GM23338 (cell line): ENCODE measurements around the gene PPP2R2B. TPM values are rescaled to one million over a fixed set of nuclear protein-coding genes. Genes with fewer than 3 reads are reported as not detected.

Experiments
- ATAC-seq: fragments of 200-7000 bp; cut with Tn5 transposase; 3 replicates; pipeline ENCODE4 v1.9.1; 2020
- DNase-seq: peaks from one replicate; pipeline ENCODE4 v3.0.0-alpha.2; 2015; ENCODE audit warnings: low spot score
- H2AFZ ChIP-seq: fragments of 200-600 bp; sonication (generic); 2 replicates; pipeline ENCODE4 v1.8.0; 2016; ENCODE audit warnings: antibody characterized with exemption, mild to moderate bottlenecking, moderate library complexity
- H3F3A ChIP-seq: fragments of 200-600 bp; sonication (generic); replicated peaks from 2 replicates; pipeline ENCODE4 v1.8.0; 2017; ENCODE audit warnings: antibody characterized with exemption, mixed run types, low read depth
- H3K27ac ChIP-seq: fragments of 200-600 bp; sonication (generic); 2 replicates; pipeline ENCODE4 v1.6.1; 2016; ENCODE audit warnings: low read depth
- H3K27me3 ChIP-seq: fragments of 200-600 bp; sonication (generic); 2 replicates; pipeline ENCODE4 v1.8.0; 2016; ENCODE audit warnings: mild to moderate bottlenecking, mixed run types, moderate library complexity; ENCODE audit not compliant: insufficient read depth
- H3K36me3 ChIP-seq: fragments of 200-600 bp; sonication (generic); 2 replicates; pipeline ENCODE4 v1.8.0; 2016; ENCODE audit warnings: mild to moderate bottlenecking; ENCODE audit not compliant: insufficient read depth
- H3K4me1 ChIP-seq: fragments of 200-600 bp; sonication (generic); 2 replicates; pipeline ENCODE4 v1.8.0; 2016; ENCODE audit warnings: mild to moderate bottlenecking, moderate library complexity; ENCODE audit not compliant: insufficient read depth
- H3K4me2 ChIP-seq: fragments of 200-600 bp; sonication (generic); 2 replicates; pipeline ENCODE4 v1.7.1; 2017; ENCODE audit warnings: mixed run types
- H3K4me3 ChIP-seq: fragments of 200-600 bp; sonication (generic); 2 replicates; pipeline ENCODE4 v1.6.1; 2016; ENCODE audit warnings: mixed run types
- H3K79me2 ChIP-seq: fragments of 200-600 bp; sonication (generic); replicated peaks from 2 replicates; pipeline ENCODE4 v1.8.0; 2017; ENCODE audit warnings: mild to moderate bottlenecking; ENCODE audit not compliant: insufficient read depth
- H3K9me2 ChIP-seq: fragments of 200-600 bp; sonication (generic); 2 replicates; pipeline ENCODE4 v1.8.0; 2017; ENCODE audit not compliant: insufficient read depth
- H4K20me1 ChIP-seq: fragments of 200-600 bp; sonication (generic); replicated peaks from 2 replicates; pipeline ENCODE4 v1.8.0; 2017; ENCODE audit warnings: mild to moderate bottlenecking; ENCODE audit not compliant: insufficient read depth
- H3K27ac Mint-ChIP-seq: 2 replicates; pipeline ENCODE4 v1.8.0; 2020; ENCODE audit warnings: inconsistent platforms, mild to moderate bottlenecking, moderate library complexity, mixed read lengths
- H3K27me3 Mint-ChIP-seq: 3 replicates; pipeline ENCODE4 v1.8.0; 2022; ENCODE audit warnings: low read depth, mild to moderate bottlenecking, moderate library complexity, mixed read lengths, inconsistent platforms; ENCODE audit not compliant: insufficient read depth, poor library complexity
- H3K36me3 Mint-ChIP-seq: 3 replicates; pipeline ENCODE4 v1.8.0; 2021; ENCODE audit warnings: low read depth, mild to moderate bottlenecking, inconsistent platforms, moderate library complexity, mixed read lengths
- H3K4me1 Mint-ChIP-seq: 3 replicates; pipeline ENCODE4 v1.8.0; 2020; ENCODE audit warnings: mild to moderate bottlenecking, inconsistent platforms, mixed read lengths
- H3K4me3 Mint-ChIP-seq: 3 replicates; pipeline ENCODE4 v1.8.0; 2021; ENCODE audit warnings: moderate library complexity, mild to moderate bottlenecking, inconsistent platforms, mixed read lengths
- H3K9me3 Mint-ChIP-seq: 3 replicates; pipeline ENCODE4 v1.8.0; 2020; ENCODE audit warnings: moderate library complexity, mild to moderate bottlenecking, inconsistent platforms, mixed read lengths
- CTCF ChIP-seq, 2 experiments: fragments of 200-600 bp in 1 of 2; sonication (generic) in 1 of 2; conservative IDR thresholded peaks; 2 replicates each; pipeline versions ENCODE4 v1.5.1 to v1.6.1; 2016 to 2017; ENCODE audit warnings: antibody characterized with exemption in 2 of 2, low read depth in 2 of 2, mild to moderate bottlenecking in 2 of 2, moderate library complexity in 1 of 2
- ETS1 ChIP-seq: IDR thresholded peaks from 2 replicates; pipeline ENCODE4 v1.6.1; 2016; ENCODE audit warnings: antibody characterized with exemption
- EZH2 ChIP-seq: fragments of 200-600 bp; sonication (generic); IDR thresholded peaks from one replicate; pipeline ENCODE4 v1.8.0; 2017; ENCODE audit warnings: antibody characterized with exemption, mild to moderate bottlenecking, low read depth; ENCODE audit not compliant: unreplicated experiment
- EZH2phosphoT487 ChIP-seq: fragments of 200-600 bp; sonication (generic); IDR thresholded peaks from one replicate; pipeline ENCODE4 v1.8.1; 2018; ENCODE audit warnings: antibody characterized with exemption; ENCODE audit not compliant: unreplicated experiment
- NANOG ChIP-seq: IDR thresholded peaks from 2 replicates; pipeline ENCODE4 v1.6.1; 2016; ENCODE audit warnings: antibody characterized with exemption, borderline replicate concordance
- POLR2AphosphoS5 ChIP-seq: IDR thresholded peaks from 2 replicates; pipeline ENCODE4 v1.6.1; 2016; ENCODE audit warnings: antibody characterized with exemption, low read depth
- ZNF114 ChIP-seq: fragments of 250-450 bp; sonication (Bioruptor Pico); IDR thresholded peaks from 2 replicates; pipeline ENCODE4 v1.5.0; 2020; ENCODE audit warnings: mild to moderate bottlenecking, moderate library complexity
- ZNF331 ChIP-seq: fragments of 250-450 bp; sonication (Bioruptor Pico); IDR thresholded peaks from 2 replicates; pipeline ENCODE4 v1.5.0; 2020; ENCODE audit warnings: low read depth, mild to moderate bottlenecking, moderate library complexity
- ZNF462 ChIP-seq: fragments of 250-450 bp; sonication (Bioruptor Pico); IDR thresholded peaks from 2 replicates; pipeline ENCODE4 v1.5.0; 2020; ENCODE audit warnings: mild to moderate bottlenecking, moderate library complexity
- polyA plus RNA-seq: library from polyadenylated mRNA; unstranded; fragments of >200 nt; fragmentation: Nextera tagmentation; extraction: Ambion mirVana; gene quantifications from 2 replicates; pipeline ENCODE4 v1.2.1, GENCODE V29; 2016
- total RNA-seq: library from RNA; depleted of rRNA; stranded (reverse); fragments of >200 nt; shearing (Covaris generic); gene quantifications from 2 replicates; pipeline ENCODE4 v1.2.3, GENCODE V29; 2014

PPP2R2B gene
- total and polyA plus RNA-seq, 2 experiments from 2014 or later = 21.3 to 33.9 TPM

- H3K4me1 Mint-ChIP-seq = peaks cover 26% of the 10 kb centered on the region
- no peak overlapping the region for H3K27ac Mint-ChIP-seq
- H3K79me2 ChIP-seq = no peaks in the 10 kb centered on the region
- no peaks in the 10 kb centered on the region for H3K27me3 ChIP-seq
- no peaks in the 10 kb centered on the region for H3F3A ChIP-seq
- no peak overlapping the region for H2AFZ ChIP-seq
- no peak overlapping the region for H3K4me3 Mint-ChIP-seq
- no peak for TF ChIP-seq ZNF114 (CRISPR knock-in tag)
- no peak for TF ChIP-seq EZH2
- no peak for TF ChIP-seq CTCF (conservative IDR thresholded peaks at IDR 0.05; ENCODE audit: low read depth in 2 of 2)
- TF ChIP-seq ZNF331 (CRISPR knock-in tag) = no peak
- no peak for TF ChIP-seq EZH2phosphoT487
- no peak for TF ChIP-seq NANOG
- TF ChIP-seq ETS1 = no peak
- TF ChIP-seq ZNF462 (CRISPR knock-in tag) = no peak
- no peak for TF ChIP-seq POLR2AphosphoS5
- DNase-seq (no peak), ATAC-seq (no peak)
- no peaks in the 10 kb centered on the region for H3K9me3 Mint-ChIP-seq
- H3K4me1 ChIP-seq = peaks cover 22% of the 10 kb centered on the region
- H3K27ac ChIP-seq = no peak overlapping the region
- no peaks in the 10 kb centered on the region for H3K27me3 Mint-ChIP-seq
- H3K36me3 ChIP-seq = no peaks in the 10 kb centered on the region
- H3K4me3 ChIP-seq = no peak overlapping the region
- H4K20me1 ChIP-seq = no peaks in the 10 kb centered on the region
- 0 out of 2 replicates have a peak, but pooled peaks cover under 1% of the 10 kb centered on the region for H3K9me2 ChIP-seq
- no peak overlapping the region for H3K4me2 ChIP-seq
- H3K36me3 Mint-ChIP-seq = peaks cover 7% of the 10 kb centered on the region
Observed at GRCh38 chr5:146703899-146704298, 174.7 kb downstream of the PPP2R2B start.
